ENCODE results near the gene ANKRD39. TPM values are rescaled to one million over a fixed set of nuclear protein-coding genes. Genes with fewer than 3 reads are reported as not detected.

The ANKRD39 gene
- total and polyA plus RNA-seq, 2 of the 8 experiments (the other 6 are each of a cell fraction or from before 2014, with no cell fraction given), result 18.5 to 21.3 TPM

DNA sequence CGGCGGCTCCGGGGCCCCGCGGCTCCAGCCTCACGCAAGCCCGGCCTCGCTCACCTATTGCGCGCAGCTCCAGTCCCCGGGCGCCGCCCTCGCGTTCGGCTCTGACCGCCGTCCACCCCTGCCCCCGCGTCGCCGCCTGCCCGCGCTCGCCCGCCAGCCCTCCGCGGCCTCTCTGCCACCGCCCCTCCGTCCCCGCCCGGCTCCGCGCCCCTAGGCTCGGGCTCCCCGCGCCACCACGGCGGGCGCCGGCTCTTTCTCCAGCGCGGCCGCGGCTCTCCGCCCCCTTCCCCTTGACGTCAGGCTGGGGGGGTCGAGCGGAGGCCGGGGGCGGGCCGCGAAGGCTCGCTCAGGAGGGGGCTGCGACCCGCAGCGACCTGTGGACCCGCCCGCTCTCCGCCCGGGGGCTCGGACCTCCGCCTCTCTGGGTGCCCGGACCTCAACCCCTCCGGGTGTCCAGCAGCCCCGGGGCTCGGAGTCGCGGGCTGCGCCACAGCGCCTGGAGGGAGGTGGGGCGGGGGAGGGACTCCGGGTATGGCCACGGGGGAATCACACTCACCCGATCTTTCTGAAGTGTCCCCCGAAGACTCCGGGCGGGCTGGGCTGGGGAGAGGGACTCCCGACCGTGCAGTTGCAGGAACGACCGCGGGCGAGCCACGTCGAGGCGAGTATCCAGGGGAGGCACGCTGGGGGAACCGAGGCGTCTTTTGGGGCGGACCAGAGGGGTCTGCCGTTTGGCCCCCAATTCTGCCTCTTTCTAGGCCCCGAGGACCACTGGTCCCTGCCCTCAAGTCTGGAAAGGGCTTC lies 12.2 kb upstream of the ANKRD39 start, which contains the start of gene SEMA4C (continued):
- TF ChIP-seq, protein P1, sequence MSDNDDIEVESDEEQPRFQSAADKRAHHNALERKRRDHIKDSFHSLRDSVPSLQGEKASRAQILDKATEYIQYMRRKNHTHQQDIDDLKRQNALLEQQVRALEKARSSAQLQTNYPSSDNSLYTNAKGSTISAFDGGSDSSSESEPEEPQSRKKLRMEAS (IDR thresholded peaks at IDR 0.05), result no peak
- TF ChIP-seq RBBP5 (IDR thresholded peaks at IDR 0.05; ENCODE audit: borderline replicate concordance, low read depth, low read length) (0 out of 2 replicates have a peak, but pooled peaks have one; percentile 45), CBX8 (IDR thresholded peaks at IDR 0.05; ENCODE audit: borderline replicate concordance, low read depth, low read length) (no peak), JUND (IDR thresholded peaks at IDR 0.05; ENCODE audit: low read length) (no peak), BRCA1 (IDR thresholded peaks at IDR 0.05; ENCODE audit: low read depth, low read length) (no peak), CHD2 (IDR thresholded peaks at IDR 0.05; ENCODE audit: low read length) (no peak), TCF12 (IDR thresholded peaks at IDR 0.05; ENCODE audit: low read depth, low read length) (no peak), TAF1 (IDR thresholded peaks at IDR 0.05; ENCODE audit: low read depth, low read length) (no peak; the same call in 1 of the 2 replicates), GABPA (IDR thresholded peaks at IDR 0.05; ENCODE audit: borderline replicate concordance, insufficient read depth, low read length) (no peak), POLR2A (IDR thresholded peaks at IDR 0.05; ENCODE audit: control extremely low read depth in 1 of 2, low read depth in 2 of 2, low read length in 2 of 2) (no peak), PHF8 (conservative IDR thresholded peaks at IDR 0.05; ENCODE audit: low read depth, low read length) (peak; percentile 53; the same call in 1 of the 2 replicates), HDAC6 (IDR thresholded peaks at IDR 0.05; ENCODE audit: low read depth, low read length) (no peak), KDM4A (IDR thresholded peaks at IDR 0.05; ENCODE audit: low read depth, low read length, severe bottlenecking) (peak; percentile 26), NRF1 (IDR thresholded peaks at IDR 0.05; ENCODE audit: low read depth, low read length) (no peak)
- TF ChIP-seq, protein P2, sequence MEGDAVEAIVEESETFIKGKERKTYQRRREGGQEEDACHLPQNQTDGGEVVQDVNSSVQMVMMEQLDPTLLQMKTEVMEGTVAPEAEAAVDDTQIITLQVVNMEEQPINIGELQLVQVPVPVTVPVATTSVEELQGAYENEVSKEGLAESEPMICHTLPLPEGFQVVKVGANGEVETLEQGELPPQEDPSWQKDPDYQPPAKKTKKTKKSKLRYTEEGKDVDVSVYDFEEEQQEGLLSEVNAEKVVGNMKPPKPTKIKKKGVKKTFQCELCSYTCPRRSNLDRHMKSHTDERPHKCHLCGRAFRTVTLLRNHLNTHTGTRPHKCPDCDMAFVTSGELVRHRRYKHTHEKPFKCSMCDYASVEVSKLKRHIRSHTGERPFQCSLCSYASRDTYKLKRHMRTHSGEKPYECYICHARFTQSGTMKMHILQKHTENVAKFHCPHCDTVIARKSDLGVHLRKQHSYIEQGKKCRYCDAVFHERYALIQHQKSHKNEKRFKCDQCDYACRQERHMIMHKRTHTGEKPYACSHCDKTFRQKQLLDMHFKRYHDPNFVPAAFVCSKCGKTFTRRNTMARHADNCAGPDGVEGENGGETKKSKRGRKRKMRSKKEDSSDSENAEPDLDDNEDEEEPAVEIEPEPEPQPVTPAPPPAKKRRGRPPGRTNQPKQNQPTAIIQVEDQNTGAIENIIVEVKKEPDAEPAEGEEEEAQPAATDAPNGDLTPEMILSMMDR (IDR thresholded peaks at IDR 0.05; ENCODE audit: control extremely low read depth in 1 of 3, insufficient read depth in 1 of 3, low read depth in 1 of 3, low read length in 3 of 3), result no peak

Data from H1 (cell line).